CD4-positive, alpha-beta T cell treated with Interleukin-6 for 4 hours (primary cell): ENCODE results near the gene DIP2B.
"Not testable (repeated sequence)": the region's sequence is repeated elsewhere in the genome, so short reads cannot be mapped to it uniquely, and the experiment has no call there.

Source experiments
- DNase-seq: peaks from one replicate; pipeline ENCODE4 v3.0.0-alpha.2; 2020; ENCODE audit warnings: mixed read lengths

The DIP2B gene

GRCh38 chr12:50521781-50522180 is 17.0 kb downstream of the DIP2B start:
- DNase-seq, result not testable (repeated sequence)

- no peak for DNase-seq
Measured at GRCh38 chr12:50523772-50524171, 19.0 kb downstream of the DIP2B start.

- DNase-seq, result no peak
Measured at GRCh38 chr12:50524621-50525020, 19.8 kb downstream of the DIP2B start.

GRCh38 chr12:50525422-50525821 is 20.6 kb downstream of the DIP2B start:
- DNase-seq, result no peak

GRCh38 chr12:50527359-50527726 is 22.6 kb downstream of the DIP2B start:
- no peak for DNase-seq

- no peak for DNase-seq
Measured at GRCh38 chr12:50528800-50529199, 24.0 kb downstream of the DIP2B start.

- DNase-seq, result no peak
Measured at GRCh38 chr12:50529345-50529744, 24.6 kb downstream of the DIP2B start.

GRCh38 chr12:50530532-50530931 is 25.7 kb downstream of the DIP2B start:
- DNase-seq, result no peak

GRCh38 chr12:50533203-50533584 is 28.4 kb downstream of the DIP2B start:
- no peak for DNase-seq

- DNase-seq, result no peak
Measured at GRCh38 chr12:50533971-50534370, 29.2 kb downstream of the DIP2B start.

- no peak for DNase-seq
Measured at GRCh38 chr12:50536831-50537537, 32.2 kb downstream of the DIP2B start.

- no peak for DNase-seq
Measured at GRCh38 chr12:50537538-50537919, 32.7 kb downstream of the DIP2B start.

GRCh38 chr12:50538182-50538581 is 33.4 kb downstream of the DIP2B start:
- no peak for DNase-seq

GRCh38 chr12:50541139-50541538 is 36.4 kb downstream of the DIP2B start:
- DNase-seq, result no peak

- peak; percentile 37 for DNase-seq
Measured at GRCh38 chr12:50542448-50542847, 37.7 kb downstream of the DIP2B start.

GRCh38 chr12:50543188-50543587 is 38.4 kb downstream of the DIP2B start:
- not testable (repeated sequence) for DNase-seq

GRCh38 chr12:50545213-50545612 is 40.4 kb downstream of the DIP2B start:
- DNase-seq, result no peak

- DNase-seq, result no peak
Measured at GRCh38 chr12:50545786-50546185, 41.0 kb downstream of the DIP2B start.

GRCh38 chr12:50546441-50547318 is 41.9 kb downstream of the DIP2B start:
- no peak for DNase-seq

GRCh38 chr12:50547742-50548141 is 43.0 kb downstream of the DIP2B start:
- no peak for DNase-seq

- no peak for DNase-seq
Measured at GRCh38 chr12:50549885-50550284, 45.1 kb downstream of the DIP2B start.

GRCh38 chr12:50550530-50551223 is 45.9 kb downstream of the DIP2B start:
- no peak for DNase-seq

GRCh38 chr12:50551866-50552265 is 47.1 kb downstream of the DIP2B start:
- no peak for DNase-seq

- DNase-seq, result no peak
Measured at GRCh38 chr12:50554651-50555050, 49.9 kb downstream of the DIP2B start.
